Measurements from ENCODE around the gene SMARCB1.

SMARCB1 gene

DNA sequence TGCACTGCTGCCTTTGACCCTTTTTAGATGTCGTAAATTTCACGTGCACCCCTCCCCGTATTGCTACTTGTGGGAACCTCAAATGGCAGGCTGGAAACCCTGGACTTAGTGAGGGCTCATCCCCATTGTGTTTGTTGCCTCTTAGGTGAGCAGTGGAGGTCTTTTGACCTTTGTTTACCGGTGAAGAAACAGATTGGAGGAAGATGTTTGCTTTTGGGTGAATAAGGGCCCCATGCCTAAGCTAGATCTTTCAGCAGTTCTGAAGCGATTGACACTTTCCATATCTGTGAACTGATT, 782 bp downstream of the SMARCB1 start:
- TF ChIP-seq, protein P1, sequence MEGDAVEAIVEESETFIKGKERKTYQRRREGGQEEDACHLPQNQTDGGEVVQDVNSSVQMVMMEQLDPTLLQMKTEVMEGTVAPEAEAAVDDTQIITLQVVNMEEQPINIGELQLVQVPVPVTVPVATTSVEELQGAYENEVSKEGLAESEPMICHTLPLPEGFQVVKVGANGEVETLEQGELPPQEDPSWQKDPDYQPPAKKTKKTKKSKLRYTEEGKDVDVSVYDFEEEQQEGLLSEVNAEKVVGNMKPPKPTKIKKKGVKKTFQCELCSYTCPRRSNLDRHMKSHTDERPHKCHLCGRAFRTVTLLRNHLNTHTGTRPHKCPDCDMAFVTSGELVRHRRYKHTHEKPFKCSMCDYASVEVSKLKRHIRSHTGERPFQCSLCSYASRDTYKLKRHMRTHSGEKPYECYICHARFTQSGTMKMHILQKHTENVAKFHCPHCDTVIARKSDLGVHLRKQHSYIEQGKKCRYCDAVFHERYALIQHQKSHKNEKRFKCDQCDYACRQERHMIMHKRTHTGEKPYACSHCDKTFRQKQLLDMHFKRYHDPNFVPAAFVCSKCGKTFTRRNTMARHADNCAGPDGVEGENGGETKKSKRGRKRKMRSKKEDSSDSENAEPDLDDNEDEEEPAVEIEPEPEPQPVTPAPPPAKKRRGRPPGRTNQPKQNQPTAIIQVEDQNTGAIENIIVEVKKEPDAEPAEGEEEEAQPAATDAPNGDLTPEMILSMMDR (IDR thresholded peaks at IDR 0.05; ENCODE audit: insufficient read depth, low read length, poor library complexity, severe bottlenecking): no peak
- TF ChIP-seq EZH2phosphoT487 (conservative IDR thresholded peaks at IDR 0.05; ENCODE audit: low read length): no peak
- Histone ChIP-seq H2AFZ (ENCODE audit: low read depth, low read length, severe bottlenecking) (no peak overlapping the region), H3K9me2 (replicated peaks; ENCODE audit: insufficient read depth, low read length) (no peaks in the 10 kb centered on the region), H3K9me3 (ENCODE audit: insufficient read depth, low read length) (no peaks in the 10 kb centered on the region), H3K79me2 (ENCODE audit: insufficient read depth, low read length) (peaks cover 53% of the 10 kb centered on the region), H3K4me3 (ENCODE audit: insufficient read depth, low read length, poor library complexity, severe bottlenecking) (peak overlapping the region; percentile 81), H3F3A (ENCODE audit: insufficient read depth) (no peaks in the 10 kb centered on the region; the same call in 1 of the 2 replicates), H3K27me3 (ENCODE audit: low read length) (no peaks in the 10 kb centered on the region), H4K20me1 (ENCODE audit: low read depth, low read length) (peaks cover 6% of the 10 kb centered on the region; the same call in 1 of the 2 replicates), H3K9ac (ENCODE audit: low read length) (peak overlapping the region; percentile 96), H3K36me3 (ENCODE audit: low read length) (no peaks in the 10 kb centered on the region), H3K27ac (ENCODE audit: low read depth, low read length) (peak overlapping the region; percentile 93), H3K4me2 (ENCODE audit: low read depth, low read length, poor library complexity, severe bottlenecking) (peak overlapping the region; percentile 84)

DNA sequence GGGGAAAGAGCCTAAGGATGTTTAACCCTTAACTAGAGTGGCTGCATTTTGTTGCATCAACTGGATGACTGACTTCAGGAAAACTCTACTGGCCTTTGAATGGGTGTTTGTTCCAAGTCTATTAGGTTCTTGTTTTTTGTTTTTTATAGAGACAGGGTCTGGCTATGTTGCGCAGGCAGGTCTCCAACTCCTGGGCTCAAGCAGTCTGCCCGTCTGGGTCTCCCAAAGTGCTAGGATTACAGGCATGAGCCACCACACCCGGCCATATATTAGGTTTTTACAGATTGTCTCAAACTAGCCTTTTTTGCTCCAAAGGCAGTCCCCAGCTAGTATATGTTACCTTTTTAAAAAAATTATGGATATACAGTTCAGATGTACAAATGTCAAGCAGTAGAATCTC, 1.1 kb downstream of the SMARCB1 start:
- no peaks in the 10 kb centered on the region for H3K9me3 ChIP-seq (ENCODE audit: insufficient read depth, low read length)
- H2AFZ ChIP-seq (ENCODE audit: low read depth, low read length, severe bottlenecking): no peak overlapping the region
- TF ChIP-seq EZH2phosphoT487 (conservative IDR thresholded peaks at IDR 0.05; ENCODE audit: low read length): no peak
- TF ChIP-seq, protein P1 (IDR thresholded peaks at IDR 0.05; ENCODE audit: insufficient read depth, low read length, poor library complexity, severe bottlenecking): no peak
- peak overlapping the region; percentile 84 for H3K4me2 ChIP-seq (ENCODE audit: low read depth, low read length, poor library complexity, severe bottlenecking)
- H3K27ac ChIP-seq (ENCODE audit: low read depth, low read length): peak overlapping the region; percentile 93; the same call in 1 of the 2 replicates
- H3F3A ChIP-seq (ENCODE audit: insufficient read depth): no peaks in the 10 kb centered on the region; the same call in 1 of the 2 replicates
- H3K4me3 ChIP-seq (ENCODE audit: insufficient read depth, low read length, poor library complexity, severe bottlenecking): peak overlapping the region; percentile 81
- peak overlapping the region; percentile 96 for H3K9ac ChIP-seq (ENCODE audit: low read length)
- H3K79me2 ChIP-seq (ENCODE audit: insufficient read depth, low read length): peaks cover 56% of the 10 kb centered on the region
- H4K20me1 ChIP-seq (ENCODE audit: low read depth, low read length): peaks cover 6% of the 10 kb centered on the region; the same call in 1 of the 2 replicates
- no peaks in the 10 kb centered on the region for H3K27me3 ChIP-seq (ENCODE audit: low read length)
- no peaks in the 10 kb centered on the region for H3K9me2 ChIP-seq (replicated peaks; ENCODE audit: insufficient read depth, low read length)
- H3K36me3 ChIP-seq (ENCODE audit: low read length): no peaks in the 10 kb centered on the region

DNA sequence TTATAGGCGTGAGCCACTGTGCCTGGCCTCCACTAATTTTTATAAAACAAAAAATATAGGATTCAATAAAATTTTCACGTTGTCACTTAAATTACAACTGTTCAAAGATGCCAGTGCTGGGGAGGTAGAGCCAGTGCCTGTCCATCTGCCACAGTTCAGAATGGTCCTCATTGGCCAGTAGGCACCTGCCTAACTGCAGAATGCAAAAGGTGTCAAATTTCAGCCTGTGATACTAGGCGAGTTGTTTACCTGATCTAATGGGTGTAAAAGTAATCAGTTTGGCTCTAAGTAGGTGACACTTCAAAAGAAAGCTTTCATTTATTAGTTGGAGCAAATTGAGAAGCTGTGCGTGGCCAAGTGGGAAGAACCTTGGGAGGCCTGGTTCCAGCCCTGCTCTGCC, 2.4 kb downstream of the SMARCB1 start:
- Histone ChIP-seq H3K27ac (ENCODE audit: low read depth, low read length) (no peak overlapping the region), H3K79me2 (ENCODE audit: insufficient read depth, low read length) (peaks cover 56% of the 10 kb centered on the region), H3K4me2 (ENCODE audit: low read depth, low read length, poor library complexity, severe bottlenecking) (no peak overlapping the region), H3K36me3 (ENCODE audit: low read length) (peaks cover 1% of the 10 kb centered on the region; the same call in 1 of the 2 replicates), H3K9me2 (replicated peaks; ENCODE audit: insufficient read depth, low read length) (no peaks in the 10 kb centered on the region), H3K9ac (ENCODE audit: low read length) (no peak overlapping the region), H3K9me3 (ENCODE audit: insufficient read depth, low read length) (no peaks in the 10 kb centered on the region), H3K27me3 (ENCODE audit: low read length) (no peaks in the 10 kb centered on the region), H4K20me1 (ENCODE audit: low read depth, low read length) (peaks cover 6% of the 10 kb centered on the region; the same call in 1 of the 2 replicates), H3K4me3 (ENCODE audit: insufficient read depth, low read length, poor library complexity, severe bottlenecking) (no peak overlapping the region), H2AFZ (ENCODE audit: low read depth, low read length, severe bottlenecking) (no peak overlapping the region), H3F3A (ENCODE audit: insufficient read depth) (no peaks in the 10 kb centered on the region; the same call in 1 of the 2 replicates)
- TF ChIP-seq EZH2phosphoT487 (conservative IDR thresholded peaks at IDR 0.05; ENCODE audit: low read length): no peak
- TF ChIP-seq, protein P1 (IDR thresholded peaks at IDR 0.05; ENCODE audit: insufficient read depth, low read length, poor library complexity, severe bottlenecking): no peak

Data from SU-DHL-6 (cell line).